Urinary bladder (tissue), 4 donors: Measurements from ENCODE around the gene MYL5. TPM values are rescaled to one million over a fixed set of nuclear protein-coding genes. Genes with fewer than 3 reads are reported as not detected.

Source experiments
- DNase-seq: peaks from one replicate; pipeline ENCODE4 v3.0.0-alpha.2; 2015; ENCODE audit errors: extremely low spot score
- H3K27ac ChIP-seq: one replicate; pipeline ENCODE4 v1.5.1; 2013; ENCODE audit warnings: low read depth, mild to moderate bottlenecking, moderate library complexity
- H3K36me3 ChIP-seq: one replicate; pipeline ENCODE4 v1.6.1; 2013; ENCODE audit warnings: mild to moderate bottlenecking, moderate library complexity; ENCODE audit not compliant: insufficient read depth
- H3K4me1 ChIP-seq: one replicate; pipeline ENCODE4 v1.6.1; 2013; ENCODE audit warnings: mild to moderate bottlenecking, moderate library complexity; ENCODE audit not compliant: insufficient read depth
- H3K4me3 ChIP-seq: one replicate; pipeline ENCODE4 v1.5.1; 2013; ENCODE audit warnings: low read depth, low read length
- WGBS: extraction: QIAGEN DNeasy Blood & Tissue Kit; methylation state at CpG from one replicate; pipeline ENCODE4 v1.1.7; 2013; 5-methylcytosine and 5-hydroxymethylcytosine counted together
- polyA plus RNA-seq: library from polyadenylated mRNA; stranded (reverse); fragments of 200-250 nt; gene quantifications from one replicate; pipeline ENCODE4 v1.2.3, GENCODE V29; 2013
- total RNA-seq: library from RNA; depleted of rRNA; stranded (reverse); fragments of >200 nt; gene quantifications from one replicate; pipeline ENCODE4 v1.2.3, GENCODE V29; 2014
- donor health status: healthy with polysubstance abuse.
- donor health status: healthy.

The MYL5 gene
- total and polyA plus RNA-seq, 2 donors, result 7.1 to 11.8 TPM

DNA sequence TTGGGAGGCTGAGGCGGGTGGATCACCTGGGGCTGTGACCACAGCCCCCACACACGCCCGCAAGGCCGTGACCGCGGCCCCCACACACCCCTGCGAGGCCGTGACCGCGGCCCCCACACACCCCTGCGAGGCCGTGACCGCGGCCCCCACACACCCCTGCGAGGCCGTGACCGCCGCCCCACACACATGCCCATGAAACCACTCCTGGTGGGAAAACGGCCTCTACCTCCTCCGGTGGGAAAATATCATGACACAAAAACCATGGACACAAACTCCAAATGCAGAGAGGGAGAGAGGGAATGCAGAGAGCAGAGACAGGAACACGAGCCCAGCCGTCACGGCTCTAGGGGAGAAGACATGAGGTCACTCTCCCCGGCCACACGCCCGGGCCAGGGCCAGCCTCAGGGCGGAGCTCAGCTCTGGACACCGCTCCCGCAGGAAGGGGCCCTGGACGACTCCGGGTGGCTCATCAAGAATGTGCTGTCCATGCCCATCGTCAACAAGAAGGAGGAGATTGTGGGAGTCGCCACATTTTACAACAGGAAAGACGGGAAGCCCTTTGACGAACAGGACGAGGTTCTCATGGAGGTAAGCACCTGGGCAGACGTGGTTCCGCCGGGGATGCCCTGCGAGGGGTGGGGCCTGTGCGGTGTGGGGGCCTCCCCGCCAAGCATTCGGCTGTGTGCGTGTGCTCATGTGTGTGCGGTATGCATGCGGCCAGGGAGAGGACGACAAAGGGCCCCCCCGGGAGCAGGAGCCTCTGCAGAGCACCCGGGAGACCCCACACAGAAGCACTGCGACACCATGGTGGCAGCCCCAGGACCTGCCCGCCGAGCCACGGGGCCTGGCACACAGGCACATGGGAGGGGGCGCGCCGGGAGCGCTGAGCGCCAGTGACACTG is 17.7 kb upstream of the MYL5 start:
- Histone ChIP-seq H3K4me3 (no peak overlapping the region), H3K36me3 (no peaks in the 10 kb centered on the region), H3K27ac (no peak overlapping the region), H3K4me1 (no peaks in the 10 kb centered on the region)
- WGBS, result 70% methylated on average over 58 of the region's 58 CpGs
- DNase-seq, result no peak

- no peaks in the 10 kb centered on the region for H3K36me3 ChIP-seq
- 78% methylated on average over 23 of the region's 23 CpGs for WGBS
- DNase-seq, result no peak
- H3K27ac ChIP-seq, result no peak overlapping the region
- H3K4me3 ChIP-seq, result no peak overlapping the region
- H3K4me1 ChIP-seq, result no peaks in the 10 kb centered on the region
Measured at GRCh38 chr4:657338-657833, 17.0 kb upstream of the MYL5 start.

DNA sequence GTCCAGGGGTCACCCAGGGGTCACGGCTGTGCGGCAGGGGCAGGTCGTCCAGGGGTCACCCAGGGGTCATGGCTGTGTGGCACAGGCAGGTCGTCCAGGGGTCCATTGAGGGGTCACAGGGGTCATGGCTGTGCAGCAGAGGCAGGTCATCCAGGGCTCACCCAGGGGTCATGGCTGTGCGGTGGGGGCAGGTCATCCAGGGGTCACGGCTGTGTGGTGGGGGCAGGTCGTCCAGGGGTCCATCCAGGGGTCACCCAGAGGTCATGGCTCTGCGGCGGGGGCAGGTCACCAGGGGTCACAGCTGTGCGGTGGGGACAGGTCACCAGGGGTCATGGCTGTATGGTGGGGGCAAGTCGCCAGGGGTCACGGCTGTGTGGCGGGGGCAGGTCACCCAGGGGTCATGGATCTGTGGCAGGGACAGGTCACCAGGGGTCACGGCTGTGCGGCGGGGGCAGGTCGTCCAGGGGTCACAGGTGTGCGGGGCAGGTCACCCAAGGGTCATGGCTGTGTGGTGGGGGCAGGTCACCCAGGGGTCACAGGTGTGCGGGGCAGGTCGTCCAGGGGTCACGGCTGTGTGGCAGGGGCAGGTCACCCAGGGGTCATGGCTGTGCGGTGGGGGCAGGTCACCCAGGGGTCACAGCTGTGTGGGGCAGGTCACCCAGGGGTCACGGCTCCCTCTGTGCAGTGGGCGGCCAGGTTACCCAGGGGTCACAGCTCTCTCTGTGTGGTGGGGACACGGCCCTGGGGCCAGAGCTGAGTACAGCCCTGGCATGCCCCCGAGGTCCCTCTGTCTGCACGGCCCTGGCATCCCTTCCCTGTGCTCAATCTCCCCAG is 16.3 kb upstream of the MYL5 start:
- Histone ChIP-seq H3K4me1 (no peaks in the 10 kb centered on the region), H3K27ac (no peak overlapping the region), H3K4me3 (no peak overlapping the region), H3K36me3 (no peaks in the 10 kb centered on the region)
- DNase-seq, result no peak
- 84% methylated on average over 27 of the region's 27 CpGs for WGBS

GRCh38 chr4:658681-659667 is 15.4 kb upstream of the MYL5 start:
- Histone ChIP-seq H3K4me3 (no peak overlapping the region), H3K4me1 (no peaks in the 10 kb centered on the region), H3K27ac (no peak overlapping the region), H3K36me3 (no peaks in the 10 kb centered on the region)
- WGBS, result 90% methylated on average over 32 of the region's 32 CpGs
- DNase-seq, result no peak

GRCh38 chr4:659851-660250 is 14.5 kb upstream of the MYL5 start:
- H3K36me3 ChIP-seq, result no peaks in the 10 kb centered on the region
- WGBS, result 93% methylated on average over 8 of the region's 8 CpGs
- DNase-seq, result no peak
- no peak overlapping the region for H3K4me3 ChIP-seq
- no peak overlapping the region for H3K27ac ChIP-seq
- H3K4me1 ChIP-seq, result no peaks in the 10 kb centered on the region

DNA sequence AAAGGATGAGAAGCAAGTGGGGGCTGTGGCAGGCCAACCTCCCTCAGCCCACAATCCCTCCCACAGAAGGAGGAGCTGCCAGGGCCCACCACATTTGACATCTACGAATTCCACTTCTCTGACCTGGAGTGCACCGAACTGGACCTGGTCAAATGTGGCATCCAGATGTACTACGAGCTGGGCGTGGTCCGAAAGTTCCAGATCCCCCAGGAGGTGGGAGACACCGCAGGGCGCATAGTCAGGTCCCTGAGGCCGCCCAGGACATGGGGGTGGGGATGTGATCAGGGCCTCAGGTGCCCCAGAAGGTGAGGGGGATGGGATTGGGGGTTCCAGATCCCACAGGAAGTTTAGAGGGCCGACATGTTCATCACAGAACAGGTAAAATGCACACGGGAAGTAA is 13.9 kb upstream of the MYL5 start:
- 92% methylated on average over 10 of the region's 10 CpGs for WGBS
- H3K4me1 ChIP-seq, result no peaks in the 10 kb centered on the region
- DNase-seq, result no peak
- no peak overlapping the region for H3K27ac ChIP-seq
- H3K4me3 ChIP-seq, result no peak overlapping the region
- no peaks in the 10 kb centered on the region for H3K36me3 ChIP-seq

DNA sequence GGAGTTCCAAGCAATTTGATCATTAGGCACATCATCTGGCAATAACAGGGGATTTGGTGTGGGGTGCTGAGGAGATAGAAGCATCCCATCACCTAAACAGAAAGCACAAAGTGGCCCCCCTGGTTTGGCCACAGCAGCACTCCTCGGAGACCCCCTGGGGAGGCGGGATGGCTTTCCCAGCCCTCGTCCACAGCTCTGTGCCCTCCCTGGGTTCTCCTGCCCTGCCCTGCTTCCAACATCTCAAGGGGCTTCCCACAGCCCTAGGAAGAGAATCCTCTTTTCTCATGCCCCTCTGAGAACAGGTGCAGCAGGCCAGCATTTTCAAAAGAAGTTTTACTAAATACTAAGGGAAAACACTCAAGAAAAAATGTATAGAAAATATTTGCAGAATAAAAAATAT is 13.1 kb upstream of the MYL5 start:
- WGBS, result 94% methylated on average over 3 of the region's 3 CpGs
- H3K27ac ChIP-seq, result no peak overlapping the region
- no peak for DNase-seq
- no peak overlapping the region for H3K4me3 ChIP-seq
- no peaks in the 10 kb centered on the region for H3K4me1 ChIP-seq
- H3K36me3 ChIP-seq, result no peaks in the 10 kb centered on the region

DNA sequence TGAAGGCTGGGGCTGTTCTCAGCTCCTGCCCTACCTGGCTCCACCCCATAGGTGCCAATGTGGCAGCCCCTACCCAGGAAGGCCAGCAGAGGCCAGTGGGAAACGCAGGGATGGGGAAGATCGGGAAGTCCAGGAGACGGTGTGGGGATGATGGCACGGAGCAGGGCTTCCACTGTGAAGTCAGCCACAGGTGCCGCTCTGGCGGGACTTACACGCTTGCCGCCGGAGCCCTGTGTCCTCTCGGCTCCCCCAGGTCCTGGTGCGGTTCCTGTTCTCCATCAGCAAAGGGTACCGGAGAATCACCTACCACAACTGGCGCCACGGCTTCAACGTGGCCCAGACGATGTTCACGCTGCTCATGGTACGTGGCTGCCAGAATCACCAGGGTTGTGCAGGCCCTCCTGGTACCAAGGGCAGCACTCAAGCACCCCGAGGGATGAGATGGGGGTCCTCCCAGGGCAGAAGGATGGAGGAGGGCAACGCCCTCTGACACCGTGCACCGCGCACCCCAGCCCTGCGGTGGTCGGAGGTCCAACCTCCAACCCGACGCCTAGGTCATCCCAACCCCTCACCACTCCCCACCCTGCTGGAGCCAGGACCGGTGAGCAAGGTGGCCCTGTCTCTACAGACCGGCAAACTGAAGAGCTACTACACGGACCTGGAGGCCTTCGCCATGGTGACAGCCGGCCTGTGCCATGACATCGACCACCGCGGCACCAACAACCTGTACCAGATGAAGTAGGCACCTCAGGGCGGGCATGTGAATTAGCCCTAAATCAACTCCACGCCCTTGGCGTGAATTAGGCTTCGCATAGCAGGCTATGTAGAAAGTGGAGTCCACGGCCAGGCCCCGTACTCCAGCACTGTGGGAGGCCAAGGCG is 12.2 kb upstream of the MYL5 start:
- Histone ChIP-seq H3K36me3 (no peaks in the 10 kb centered on the region), H3K27ac (no peak overlapping the region), H3K4me3 (no peak overlapping the region), H3K4me1 (no peaks in the 10 kb centered on the region)
- no peak for DNase-seq
- WGBS, result 98% methylated on average over 42 of the region's 42 CpGs

DNA sequence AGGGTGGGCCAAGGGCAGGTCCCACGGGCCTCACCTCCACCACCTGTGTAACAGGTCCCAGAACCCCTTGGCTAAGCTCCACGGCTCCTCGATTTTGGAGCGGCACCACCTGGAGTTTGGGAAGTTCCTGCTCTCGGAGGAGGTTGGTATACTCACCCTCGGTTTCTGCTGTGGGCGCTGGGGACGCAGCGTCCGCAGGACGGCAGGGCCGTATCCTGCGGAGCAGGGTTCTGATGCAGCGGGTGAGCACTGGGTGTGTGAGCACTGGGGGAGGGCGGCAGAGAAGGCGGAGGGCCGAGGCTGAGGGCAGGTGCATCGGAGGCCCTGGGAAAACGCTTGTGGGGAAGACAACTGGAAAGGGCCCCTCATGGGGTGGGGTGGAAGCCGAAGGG is 11.3 kb upstream of the MYL5 start:
- no peak for DNase-seq
- H3K4me3 ChIP-seq, result peak overlapping the region; percentile 60
- H3K36me3 ChIP-seq, result no peaks in the 10 kb centered on the region
- no peak overlapping the region for H3K27ac ChIP-seq
- no peaks in the 10 kb centered on the region for H3K4me1 ChIP-seq
- 45% methylated on average over 20 of the region's 20 CpGs for WGBS

DNA sequence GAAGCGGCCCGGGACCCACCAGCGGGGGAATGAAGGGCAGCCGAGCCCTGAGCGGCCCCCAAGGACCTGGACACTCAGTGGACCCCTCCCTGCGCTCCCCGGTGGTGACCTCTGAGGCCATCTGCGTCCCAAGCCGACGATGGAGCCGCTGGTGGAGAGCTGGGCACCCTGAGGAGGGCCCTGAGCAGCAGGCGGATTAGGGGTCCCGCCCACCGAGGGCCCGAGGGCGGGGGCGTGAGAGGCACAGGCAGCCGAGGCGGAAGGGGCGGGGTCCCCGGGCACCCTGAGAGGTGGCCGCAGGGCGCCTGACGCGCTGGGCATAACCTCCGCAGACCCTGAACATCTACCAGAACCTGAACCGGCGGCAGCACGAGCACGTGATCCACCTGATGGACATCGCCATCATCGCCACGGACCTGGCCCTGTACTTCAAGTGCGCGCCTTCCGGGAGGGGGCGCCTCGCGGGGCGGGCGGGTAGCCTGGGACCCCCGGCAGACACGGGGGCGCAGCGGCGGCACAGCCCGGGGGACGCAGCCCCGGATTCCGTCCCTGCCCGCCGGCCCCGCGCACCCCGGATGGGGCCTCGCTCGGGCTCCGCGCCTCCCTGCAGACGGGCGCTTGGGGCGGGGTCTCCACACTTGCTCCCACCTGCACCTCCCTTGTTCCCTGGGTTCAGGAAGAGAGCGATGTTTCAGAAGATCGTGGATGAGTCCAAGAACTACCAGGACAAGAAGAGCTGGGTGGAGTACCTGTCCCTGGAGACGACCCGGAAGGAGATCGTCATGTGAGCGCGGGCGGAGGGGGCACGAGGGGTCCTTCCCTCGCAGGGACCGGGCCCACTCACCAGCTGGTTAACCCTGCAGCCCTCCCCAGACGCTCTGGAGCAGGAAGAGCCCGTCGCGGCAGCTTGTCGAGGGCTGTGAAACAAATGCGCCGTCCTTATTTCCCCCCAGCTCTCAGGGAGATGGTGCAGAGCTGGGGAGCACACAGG is 10.6 kb upstream of the MYL5 start:
- WGBS, result 2% methylated on average over 80 of the region's 80 CpGs
- no peak for DNase-seq

DNA sequence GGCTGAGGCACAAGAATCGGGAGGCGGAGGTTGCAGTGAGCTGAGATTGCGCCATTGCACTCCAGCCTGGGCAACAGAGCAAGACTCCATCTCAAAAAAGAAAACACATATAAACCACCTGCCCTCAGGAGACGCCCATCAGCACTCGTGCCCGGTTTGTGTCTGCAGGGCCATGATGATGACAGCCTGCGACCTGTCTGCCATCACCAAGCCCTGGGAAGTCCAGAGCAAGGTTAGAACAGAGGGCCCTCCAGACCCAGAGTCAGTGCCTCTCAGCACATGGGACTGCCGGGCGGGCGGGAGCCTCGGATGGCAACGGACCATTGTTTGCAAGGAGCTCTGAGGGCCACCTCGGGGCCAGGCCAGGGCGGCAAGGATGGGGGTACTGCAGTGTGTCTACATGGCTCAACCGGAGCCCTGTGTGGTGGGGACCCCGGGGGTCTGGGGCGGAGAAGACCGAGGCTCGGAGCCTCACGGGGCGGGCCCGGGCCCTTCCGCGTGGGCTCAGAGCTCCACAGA is 9.6 kb upstream of the MYL5 start:
- Histone ChIP-seq H3K4me1 (no peaks in the 10 kb centered on the region), H3K36me3 (no peaks in the 10 kb centered on the region), H3K27ac (no peak overlapping the region), H3K4me3 (no peak overlapping the region)
- WGBS, result 96% methylated on average over 24 of the region's 24 CpGs
- DNase-seq, result no peak

More for the DNA sequence above, 10.6 kb upstream of the MYL5 start:
- Histone ChIP-seq H3K4me1 (no peaks in the 10 kb centered on the region), H3K4me3 (peak overlapping the region; percentile 60), H3K27ac (no peak overlapping the region), H3K36me3 (no peaks in the 10 kb centered on the region)
